Mucosa of descending colon (tissue), 3 donors: ENCODE measurements around the gene BAMBI. TPM values are rescaled to one million over a fixed set of nuclear protein-coding genes. Genes with fewer than 3 reads are reported as not detected.

Experiments
- ATAC-seq: fragments of 200-7000 bp; cut with Tn5 transposase; one replicate; pipeline ENCODE4 v1.9.1; 2020; ENCODE audit warnings: mild to moderate bottlenecking, moderate library complexity
- DNase-seq, 3 donors: peaks; one replicate each; pipeline ENCODE4 v3.0.0-alpha.2; 2020
- H3K36me3 ChIP-seq: fragments of 200-600 bp; one replicate; pipeline ENCODE4 v1.8.0; 2021; ENCODE audit warnings: low read depth, mild to moderate bottlenecking
- H3K4me1 ChIP-seq: fragments of 200-600 bp; one replicate; pipeline ENCODE4 v1.8.0; 2021; ENCODE audit warnings: low read depth, mild to moderate bottlenecking
- H3K4me3 ChIP-seq: fragments of 200-600 bp; one replicate; pipeline ENCODE4 v1.8.0; 2021; ENCODE audit warnings: mild to moderate bottlenecking
- H3K9me3 ChIP-seq: fragments of 200-600 bp; one replicate; pipeline ENCODE4 v1.8.0; 2021; ENCODE audit warnings: mild to moderate bottlenecking
- CTCF ChIP-seq: fragments of 200-600 bp; IDR thresholded peaks from one replicate; pipeline ENCODE4 v1.8.0; 2022; ENCODE audit warnings: antibody characterized with exemption, mild to moderate bottlenecking
- intact Hi-C, 2 donors: fragments of 100-400 bp; cut with DNase I in 1 of 2; cut with micrococcal nuclease in 1 of 2; formaldehyde crosslinking; loops; one replicate each; pipeline versions ENCODE4 v1.11.0 to v1.11.1; 2022; cut with DNase I, micrococcal nuclease
- total RNA-seq, 3 donors: library from RNA; stranded (reverse); fragmentation: NEBNext Ultra II Directional in 2 of 3; extraction: Animal tissue kit (Norgen Biotek cat#: 25700) in 2 of 3; gene quantifications; one replicate each; pipeline versions ENCODE4 v1.2.1 to v1.2.4, GENCODE V29; 2021 to 2023
- donor health status: DM: no; HTN: no; CAD: no; lungs with moderate emphysema.
- donor health status: DM: no; HTN: no; CAD: no.
- donor health status: DM: no; HTN: yes; CAD: no.

BAMBI gene
- total RNA-seq, 3 donors from 2014 or later, result 2.7 to 4.4 (median 4.2) TPM

GRCh38 chr10:28679581-28680357, 2.4 kb downstream of the BAMBI start:
- peak; percentile 9 for TF ChIP-seq CTCF
- Histone ChIP-seq H3K4me3 (no peak overlapping the region), H3K9me3 (no peaks in the 10 kb centered on the region), H3K36me3 (no peaks in the 10 kb centered on the region), H3K4me1 (peaks cover 31% of the 10 kb centered on the region)
- DNase-seq (peak in 1 of 3 donors; percentile 26), ATAC-seq (no peak)
- intact Hi-C loops, result no loop called here

- peaks cover 31% of the 10 kb centered on the region for H3K4me1 ChIP-seq
- H3K4me3 ChIP-seq, result no peak overlapping the region
- ATAC-seq (no peak), DNase-seq (no peak)
- H3K36me3 ChIP-seq, result no peaks in the 10 kb centered on the region
- intact Hi-C loops, result no loop called here
- H3K9me3 ChIP-seq, result no peaks in the 10 kb centered on the region
- TF ChIP-seq CTCF, result peak; percentile 2
These were observed 3.0 kb downstream of the BAMBI start for GRCh38 chr10:28680358-28680752.

GRCh38 chr10:28681291-28681763, 4.0 kb downstream of the BAMBI start:
- Histone ChIP-seq H3K4me3 (no peak overlapping the region), H3K9me3 (no peaks in the 10 kb centered on the region), H3K4me1 (peaks cover 31% of the 10 kb centered on the region), H3K36me3 (no peaks in the 10 kb centered on the region)
- DNase-seq (no peak), ATAC-seq (no peak)
- intact Hi-C loops, result no loop called here
- TF ChIP-seq CTCF, result no peak

- DNase-seq (no peak), ATAC-seq (no peak)
- Histone ChIP-seq H3K4me1 (peaks cover 31% of the 10 kb centered on the region), H3K36me3 (no peaks in the 10 kb centered on the region), H3K4me3 (no peak overlapping the region), H3K9me3 (no peaks in the 10 kb centered on the region)
- no peak for TF ChIP-seq CTCF
- intact Hi-C loops, result no loop called here
These were observed 4.8 kb downstream of the BAMBI start for GRCh38 chr10:28681928-28682750.

- intact Hi-C loops, result no loop called here
- no peak overlapping the region for H3K4me3 ChIP-seq
- H3K36me3 ChIP-seq, result no peaks in the 10 kb centered on the region
- no peaks in the 10 kb centered on the region for H3K9me3 ChIP-seq
- peaks cover 18% of the 10 kb centered on the region for H3K4me1 ChIP-seq
- DNase-seq (no peak), ATAC-seq (no peak)
- TF ChIP-seq CTCF, result no peak
These were observed 7.0 kb downstream of the BAMBI start for GRCh38 chr10:28684157-28684985.
